Head of caudate nucleus (tissue), 42 donors: ENCODE measurements around the gene ARRDC2.
"Not testable (repeated sequence)": the region's sequence is repeated elsewhere in the genome, so short reads cannot be mapped to it uniquely, and the experiment has no call there.

Source experiments
- DNase-seq, 42 donors: peaks; one replicate each; pipeline versions ENCODE4 v3.0.0 to v3.0.0-alpha.2; 2020 to 2021; ENCODE audit warnings: mixed read lengths in 7 of 42
- intact Hi-C: fragments of 100-400 bp; cut with DNase I; formaldehyde crosslinking; loops from one replicate; pipeline ENCODE4 v1.15.0; 2022

ARRDC2 gene

GRCh38 chr19:17986569-17986968, 21.4 kb upstream of the ARRDC2 start:
- intact Hi-C loops = not testable (repeated sequence)

DNA sequence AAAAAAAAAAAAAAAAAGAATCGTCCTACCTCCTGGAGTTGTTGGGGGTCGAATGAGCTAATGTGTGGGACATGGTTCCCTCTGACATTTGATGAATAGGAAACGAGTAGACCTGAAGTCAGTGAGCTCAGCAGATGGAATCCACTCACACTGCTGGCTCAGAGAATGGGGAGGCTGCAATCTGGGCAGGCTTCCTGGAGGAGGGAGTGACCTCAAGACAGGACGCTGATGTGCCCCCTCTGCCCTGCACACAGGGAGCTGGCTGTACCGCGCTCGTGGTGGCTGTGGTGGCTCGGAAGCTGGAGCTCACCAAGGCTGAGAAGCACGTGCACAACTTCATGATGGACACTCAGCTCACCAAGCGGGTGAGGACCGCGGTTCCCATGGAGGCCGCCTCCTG, 19.8 kb upstream of the ARRDC2 start:
- no peak for DNase-seq
- intact Hi-C loops = no loop called here

More at GRCh38 chr19:17986569-17986968, 21.4 kb upstream of the ARRDC2 start:
- DNase-seq = not testable (repeated sequence)

- DNase-seq = no peak
- intact Hi-C loops = no loop called here
These were observed 18.4 kb upstream of the ARRDC2 start for GRCh38 chr19:17989425-17990094.

DNA sequence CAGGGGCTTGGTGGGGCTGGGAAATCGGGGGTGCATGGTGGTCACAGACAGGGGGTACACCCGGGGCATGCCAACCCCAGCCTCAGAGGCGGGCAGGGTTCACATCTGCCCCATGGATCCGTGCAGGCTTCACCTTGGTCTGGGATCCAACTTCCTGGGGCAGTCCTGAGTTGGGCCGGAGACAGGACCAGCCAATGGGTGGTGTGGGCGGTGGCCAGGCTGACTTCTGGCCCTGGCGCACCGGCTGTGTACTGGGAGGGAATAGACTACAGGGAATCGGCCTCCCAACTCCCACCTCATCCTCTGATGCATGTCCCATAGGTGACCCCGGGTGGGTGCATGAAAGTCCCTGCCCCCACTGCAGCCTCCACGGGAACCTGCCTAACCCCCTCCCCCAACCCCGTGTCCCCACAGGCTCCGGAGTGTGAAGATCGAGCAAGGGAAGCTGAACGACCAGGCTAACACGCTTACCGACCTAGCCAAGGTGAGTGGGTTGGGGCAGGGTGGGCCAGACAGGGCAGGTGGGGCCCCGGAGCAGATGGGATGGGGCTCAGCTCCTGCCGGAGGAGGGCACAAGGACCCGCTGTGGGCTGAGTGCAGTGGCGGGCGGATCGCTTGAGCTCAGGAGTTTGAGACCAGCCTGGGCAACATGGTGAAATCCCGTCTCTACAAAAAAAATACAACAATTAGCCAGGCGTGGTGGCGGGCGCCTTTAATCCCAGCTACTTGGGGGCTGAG, 14.7 kb upstream of the ARRDC2 start:
- intact Hi-C loops = no loop called here
- no peak for DNase-seq

DNA sequence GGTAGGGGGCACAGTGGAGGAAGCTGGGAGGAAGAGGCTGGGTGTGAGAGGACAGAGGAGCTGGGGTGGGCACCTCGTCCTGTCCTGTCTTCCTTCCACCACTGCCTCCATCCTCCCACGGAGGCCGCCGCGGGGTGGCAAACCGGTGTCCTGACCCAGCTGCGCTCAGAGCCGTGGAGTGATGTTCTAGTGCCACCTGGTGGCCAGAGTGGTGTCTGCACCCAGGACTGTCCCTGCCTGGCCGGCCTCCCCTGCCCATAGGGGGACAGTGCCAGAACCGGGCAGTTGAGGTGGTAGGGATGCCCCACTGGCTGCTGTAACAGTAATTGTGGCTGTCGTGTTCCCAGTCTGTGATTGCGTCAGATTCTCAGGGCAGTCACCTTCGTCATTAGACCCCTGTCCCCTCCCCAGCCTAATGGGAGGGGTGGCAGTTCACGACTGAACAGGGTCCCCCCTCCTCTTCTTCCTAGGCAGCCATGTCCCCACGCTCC, 11.1 kb upstream of the ARRDC2 start:
- intact Hi-C loops = loop anchor here (2.0 to 5.0 kb wide), 3 partner anchors 50 to 135 kb away; no protein-coding TSS in a partner anchor
- peak; percentile 67 to 96 (median 89) for DNase-seq

DNA sequence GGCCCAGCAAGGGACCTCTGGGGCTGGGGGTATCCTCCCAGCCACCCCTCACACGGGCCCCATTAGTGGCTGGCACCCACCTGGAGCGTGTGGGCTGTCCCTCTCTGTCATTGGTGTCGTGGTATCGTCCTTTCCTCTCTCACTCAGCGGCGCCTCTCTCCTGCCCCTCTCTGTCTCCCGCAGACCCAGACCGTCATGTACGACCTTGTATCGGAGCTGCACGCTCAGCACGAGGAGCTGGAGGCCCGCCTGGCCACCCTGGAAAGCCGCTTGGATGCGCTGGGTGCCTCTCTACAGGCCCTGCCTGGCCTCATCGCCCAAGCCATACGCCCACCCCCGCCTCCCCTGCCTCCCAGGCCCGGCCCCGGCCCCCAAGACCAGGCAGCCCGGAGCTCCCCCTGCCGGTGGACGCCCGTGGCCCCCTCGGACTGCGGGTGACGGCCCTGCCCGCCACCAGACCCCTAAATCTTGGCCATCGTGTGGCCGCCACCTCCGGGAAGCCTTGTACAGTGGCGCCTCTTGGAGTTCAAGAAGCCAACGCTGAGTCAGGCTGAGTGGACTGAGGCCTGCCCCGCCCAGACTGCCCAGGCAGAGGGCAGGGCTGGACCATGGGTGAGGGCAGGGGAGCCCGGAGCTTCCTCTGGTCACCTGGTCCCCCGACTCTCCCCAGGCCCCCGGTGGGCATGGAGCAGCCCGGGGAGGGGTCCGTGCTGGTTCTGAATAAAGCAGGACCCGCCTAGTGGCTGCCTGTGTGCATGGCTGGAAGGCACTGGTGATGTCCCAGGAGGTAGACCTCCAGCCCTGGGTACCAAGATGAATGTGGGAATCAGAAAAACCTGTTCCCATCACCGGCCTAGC, 9.8 kb upstream of the ARRDC2 start:
- intact Hi-C loops = loop anchor here (2.0 to 5.0 kb wide), 3 partner anchors 51 to 136 kb away; no protein-coding TSS in a partner anchor
- DNase-seq = no peak

DNA sequence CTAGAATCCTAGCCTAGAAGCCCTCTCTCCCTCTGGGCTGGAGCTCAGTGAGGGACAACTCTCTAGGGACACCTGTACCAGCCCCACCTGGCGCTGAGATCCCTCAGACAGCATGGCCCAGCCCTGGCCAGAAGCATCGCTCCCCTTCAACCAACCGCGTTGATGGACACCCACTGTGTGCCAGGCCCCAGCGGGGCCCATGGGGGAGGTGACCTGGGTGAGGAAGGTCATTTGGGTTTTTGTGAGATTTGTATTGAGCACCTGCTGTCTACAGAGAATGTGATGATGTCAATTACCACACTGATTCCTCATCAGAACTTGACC, 9.2 kb upstream of the ARRDC2 start:
- intact Hi-C loops = loop anchor here (5.0 kb wide), 1 partner anchor 136 kb away; no protein-coding TSS in a partner anchor

DNA sequence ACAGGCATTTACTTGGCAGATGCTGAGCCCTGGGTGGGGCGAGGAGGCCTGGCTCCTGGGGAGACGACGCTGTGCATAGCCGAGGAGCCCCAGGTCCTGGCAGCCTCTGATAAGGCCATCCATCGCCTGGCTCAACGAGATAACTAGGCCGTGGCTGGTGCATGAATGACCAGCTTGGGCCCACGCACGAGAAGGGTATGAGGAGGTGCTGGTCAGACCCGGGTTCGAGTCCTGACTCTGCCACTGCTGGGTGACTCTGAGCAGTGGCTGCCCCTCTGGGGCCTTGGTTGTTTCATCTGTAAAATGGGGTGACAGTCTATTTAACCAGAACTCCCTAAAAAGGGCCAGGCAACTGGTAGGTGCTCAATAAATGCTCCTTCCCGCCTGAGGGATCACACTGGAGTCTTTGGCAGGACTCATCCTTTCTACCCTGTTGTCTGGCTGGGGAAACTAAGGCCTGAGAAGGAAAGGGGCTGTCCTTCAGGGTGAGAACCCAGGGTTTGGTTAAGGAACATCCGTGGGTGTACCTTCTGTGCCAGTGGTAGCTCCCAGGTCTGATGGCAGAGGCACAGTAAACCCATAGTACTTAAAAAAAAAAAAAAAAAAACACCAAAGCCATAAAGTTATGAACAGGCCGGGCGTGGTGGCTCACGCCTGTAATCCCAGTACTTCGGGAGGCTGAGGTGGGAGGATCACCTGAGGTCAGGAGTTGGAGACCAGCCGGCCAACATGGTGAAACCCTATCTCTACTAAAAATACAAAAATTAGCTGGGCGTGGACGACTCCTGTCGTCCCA, 8.1 kb upstream of the ARRDC2 start:
- no peak for DNase-seq
- intact Hi-C loops = loop anchor here (5.0 kb wide), 1 partner anchor 138 kb away; no protein-coding TSS in a partner anchor

More for the DNA sequence above, 9.2 kb upstream of the ARRDC2 start:
- no peak for DNase-seq

DNA sequence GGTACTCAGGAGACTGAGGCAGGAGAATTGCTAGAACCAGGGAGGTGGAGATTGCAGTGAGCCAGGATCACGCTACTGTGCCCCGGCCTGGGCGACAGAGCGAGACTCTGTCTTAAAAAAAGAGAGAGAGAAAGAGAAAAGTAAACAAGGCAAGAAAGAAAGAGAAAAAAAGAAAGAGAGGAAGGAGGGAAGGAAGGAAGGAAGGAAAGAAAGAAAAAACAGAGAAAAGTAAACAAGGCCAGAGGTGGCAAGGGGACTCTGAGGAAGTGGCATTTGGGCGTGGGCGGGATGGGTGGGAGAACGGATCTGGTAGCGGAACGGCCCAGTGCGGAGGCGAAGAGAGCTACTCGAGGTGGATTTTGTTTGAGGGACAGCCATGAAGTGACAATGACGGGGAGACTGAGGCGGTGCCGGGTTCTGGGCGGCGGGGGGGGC, 7.5 kb upstream of the ARRDC2 start:
- intact Hi-C loops = no loop called here

DNA sequence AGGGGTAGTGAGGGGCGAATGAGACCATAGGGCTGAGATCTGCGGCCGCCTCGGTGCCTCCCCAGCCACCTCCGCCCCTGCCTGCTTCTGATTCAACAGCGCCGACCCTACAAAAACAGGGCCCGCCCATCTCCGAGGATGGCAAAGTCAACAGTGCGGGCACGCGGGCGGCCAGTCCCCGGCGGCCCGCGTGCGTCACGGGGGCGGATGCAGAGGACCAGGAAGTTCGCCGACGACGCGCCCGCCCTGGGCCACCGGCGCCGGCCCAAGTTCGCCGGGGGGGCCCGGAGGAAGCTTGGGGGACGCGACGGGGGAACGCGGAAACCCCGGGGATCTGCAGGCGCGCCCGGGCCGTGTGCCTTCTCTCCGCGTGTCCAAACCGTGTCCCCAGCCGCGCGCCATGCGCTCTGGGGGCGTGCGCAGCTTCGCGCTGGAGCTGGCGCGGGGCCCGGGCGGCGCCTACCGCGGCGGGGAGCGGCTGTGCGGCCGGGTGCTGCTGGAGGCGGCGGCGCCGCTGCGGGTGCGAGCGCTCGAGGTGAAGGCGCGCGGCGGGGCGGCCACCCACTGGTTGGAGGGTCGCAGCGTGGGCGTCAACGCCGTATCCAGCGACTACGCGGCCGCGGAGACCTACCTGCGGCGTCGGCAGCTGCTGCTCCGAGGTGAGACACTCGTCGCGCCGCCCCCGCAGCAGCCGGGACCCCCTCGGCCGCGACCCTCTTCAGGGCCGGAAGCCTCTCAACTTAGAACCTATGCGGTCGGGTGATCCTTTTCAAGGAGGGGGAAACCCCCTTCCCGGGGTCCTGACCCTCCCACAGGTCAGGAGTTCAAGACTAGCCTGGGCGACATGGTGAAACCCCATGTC, 6.8 kb upstream of the ARRDC2 start:
- DNase-seq = peak; percentile 40 to 86 (median 72)
- intact Hi-C loops = no loop called here

More for the DNA sequence above, 7.5 kb upstream of the ARRDC2 start:
- DNase-seq = peak in 1 of 42 donors; percentile 25

DNA sequence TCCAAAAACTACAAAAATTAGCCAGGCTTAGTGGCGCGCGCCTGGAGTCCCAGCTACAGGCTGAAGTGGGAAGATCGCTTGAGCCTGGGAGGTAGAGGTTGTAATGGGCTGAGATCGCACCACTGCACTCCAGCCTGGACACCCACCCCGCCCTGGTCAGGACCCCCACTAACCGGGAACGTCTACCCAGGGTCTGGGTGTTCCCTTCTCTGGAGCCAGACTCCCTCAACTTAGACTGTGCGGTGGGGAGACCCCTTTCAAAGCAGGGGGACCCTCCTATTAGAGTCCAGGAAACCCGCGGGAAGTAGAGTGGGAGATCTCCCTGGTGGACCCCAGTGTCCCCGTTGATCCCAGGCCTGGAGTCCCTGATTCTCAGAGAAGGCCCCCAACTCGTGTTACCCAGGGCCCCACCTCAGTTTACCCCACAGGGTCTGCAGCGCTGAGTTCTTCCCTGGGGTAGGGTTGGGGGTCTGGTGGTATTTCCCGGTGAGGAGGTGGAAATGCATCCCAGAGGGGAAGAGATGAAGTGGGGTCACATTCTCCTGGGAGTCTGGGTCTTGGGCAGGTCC, 6.1 kb upstream of the ARRDC2 start:
- DNase-seq = no peak
- intact Hi-C loops = no loop called here

GRCh38 chr19:18002347-18002850, 5.6 kb upstream of the ARRDC2 start:
- intact Hi-C loops = no loop called here
- peak in 6 of 42 donors; percentile 20 to 56 (median 41) for DNase-seq

DNA sequence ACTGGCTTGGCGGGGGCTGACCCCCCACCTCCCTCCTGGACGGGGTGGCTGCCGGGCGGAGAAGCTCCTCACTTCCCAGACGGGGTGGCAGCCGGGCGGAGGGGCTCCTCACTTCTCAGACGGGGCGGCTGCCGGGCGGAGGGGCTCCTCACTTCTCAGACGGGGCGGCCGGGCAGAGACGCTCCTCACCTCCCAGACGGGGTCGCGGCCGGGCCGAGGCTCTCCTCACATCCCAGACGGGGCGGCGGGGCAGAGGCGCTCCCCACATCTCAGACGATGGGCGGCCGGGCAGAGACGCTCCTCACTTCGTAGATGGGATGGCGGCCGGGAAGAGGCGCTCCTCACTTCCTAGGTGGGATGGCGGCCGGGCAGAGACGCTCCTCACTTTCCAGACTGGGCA, 2.2 kb upstream of the ARRDC2 start:
- intact Hi-C loops = loop anchor here (5.0 kb wide), 1 partner anchor 147 kb away; the partner anchor contains the start of gene PIK3R2
- DNase-seq = not testable (repeated sequence)

DNA sequence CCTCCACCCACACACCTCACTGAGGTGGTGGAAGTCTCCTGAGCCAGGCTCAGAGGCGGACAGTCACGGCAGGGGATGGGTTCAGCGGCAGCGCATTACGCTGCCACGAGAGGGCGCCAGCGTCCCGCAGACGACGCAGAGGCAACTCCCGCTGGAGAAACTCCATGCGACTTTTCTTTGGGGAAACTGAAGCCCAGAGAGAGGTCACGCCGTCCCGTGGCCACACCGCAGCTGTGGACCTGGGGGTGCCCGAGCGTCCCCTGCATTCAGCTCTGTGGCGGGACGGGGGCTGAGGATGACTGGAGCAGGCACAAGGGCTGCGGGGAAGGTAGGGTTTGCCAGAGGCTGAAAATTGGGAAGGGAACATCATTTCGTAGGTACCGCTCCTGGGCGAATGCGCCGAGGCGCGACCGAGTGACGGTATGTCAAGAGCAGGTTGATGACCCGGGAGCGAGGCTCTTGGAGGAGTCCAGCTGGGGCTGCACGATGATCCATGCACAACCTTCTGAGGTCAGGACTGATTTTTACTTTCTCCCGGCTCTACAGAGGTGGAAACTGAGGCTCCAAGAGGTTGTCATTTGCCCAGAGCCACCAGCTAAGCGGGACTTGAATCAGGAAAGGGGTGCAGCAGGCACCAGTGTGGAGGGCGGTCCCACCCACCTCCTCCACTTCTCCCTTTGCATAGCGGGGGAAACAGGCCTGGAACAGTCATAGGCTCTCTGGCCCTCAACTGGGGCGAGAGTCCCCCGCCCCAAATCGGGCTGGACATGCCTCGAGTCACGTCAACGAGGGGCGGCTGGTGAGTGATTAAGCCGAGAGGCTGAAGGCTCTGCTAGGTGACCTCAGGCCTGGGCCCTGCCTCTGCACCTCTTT, 690 bp upstream of the ARRDC2 start:
- intact Hi-C loops = loop anchor here (1.0 to 5.0 kb wide), 2 partner anchors 51 to 145 kb away; partner anchors contain the start of gene PIK3R2
- peak; percentile 71 to 95 (median 89) for DNase-seq

- no peak for DNase-seq
- intact Hi-C loops = loop anchor here (5.0 kb wide), 1 partner anchor 143 kb away; the partner anchor contains the start of gene PIK3R2
These were observed 844 bp downstream of the ARRDC2 start for GRCh38 chr19:18008814-18009213.
